ENCODE results near the gene CDH26. TPM values are rescaled to one million over a fixed set of nuclear protein-coding genes. Genes with fewer than 3 reads are reported as not detected.

The CDH26 gene
- total and polyA plus RNA-seq, 2 of the 13 experiments (the other 11 are each of a cell fraction or from before 2014, with no cell fraction given) = 0.40 to 1.1 TPM

DNA sequence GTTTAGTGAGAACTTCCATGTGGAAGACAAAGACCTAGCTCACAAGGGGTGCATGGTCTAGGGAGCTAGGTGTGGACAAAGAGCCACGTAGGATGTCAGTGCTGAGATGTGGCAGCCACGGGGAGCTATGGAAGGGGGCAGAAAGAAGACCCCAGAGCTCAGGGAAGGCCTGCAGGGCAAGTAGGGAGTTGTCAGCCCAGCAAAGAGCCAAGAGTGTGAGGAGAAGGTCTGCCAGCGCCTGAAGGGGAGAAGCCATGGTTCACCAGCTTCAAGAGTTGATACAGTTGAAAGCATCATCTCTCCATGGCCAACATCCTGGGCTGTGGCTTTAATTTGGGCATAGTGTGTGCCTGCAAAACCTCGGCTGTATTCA lies 95.6 kb downstream of the CDH26 start (continued):
- TF ChIP-seq, protein P1, sequence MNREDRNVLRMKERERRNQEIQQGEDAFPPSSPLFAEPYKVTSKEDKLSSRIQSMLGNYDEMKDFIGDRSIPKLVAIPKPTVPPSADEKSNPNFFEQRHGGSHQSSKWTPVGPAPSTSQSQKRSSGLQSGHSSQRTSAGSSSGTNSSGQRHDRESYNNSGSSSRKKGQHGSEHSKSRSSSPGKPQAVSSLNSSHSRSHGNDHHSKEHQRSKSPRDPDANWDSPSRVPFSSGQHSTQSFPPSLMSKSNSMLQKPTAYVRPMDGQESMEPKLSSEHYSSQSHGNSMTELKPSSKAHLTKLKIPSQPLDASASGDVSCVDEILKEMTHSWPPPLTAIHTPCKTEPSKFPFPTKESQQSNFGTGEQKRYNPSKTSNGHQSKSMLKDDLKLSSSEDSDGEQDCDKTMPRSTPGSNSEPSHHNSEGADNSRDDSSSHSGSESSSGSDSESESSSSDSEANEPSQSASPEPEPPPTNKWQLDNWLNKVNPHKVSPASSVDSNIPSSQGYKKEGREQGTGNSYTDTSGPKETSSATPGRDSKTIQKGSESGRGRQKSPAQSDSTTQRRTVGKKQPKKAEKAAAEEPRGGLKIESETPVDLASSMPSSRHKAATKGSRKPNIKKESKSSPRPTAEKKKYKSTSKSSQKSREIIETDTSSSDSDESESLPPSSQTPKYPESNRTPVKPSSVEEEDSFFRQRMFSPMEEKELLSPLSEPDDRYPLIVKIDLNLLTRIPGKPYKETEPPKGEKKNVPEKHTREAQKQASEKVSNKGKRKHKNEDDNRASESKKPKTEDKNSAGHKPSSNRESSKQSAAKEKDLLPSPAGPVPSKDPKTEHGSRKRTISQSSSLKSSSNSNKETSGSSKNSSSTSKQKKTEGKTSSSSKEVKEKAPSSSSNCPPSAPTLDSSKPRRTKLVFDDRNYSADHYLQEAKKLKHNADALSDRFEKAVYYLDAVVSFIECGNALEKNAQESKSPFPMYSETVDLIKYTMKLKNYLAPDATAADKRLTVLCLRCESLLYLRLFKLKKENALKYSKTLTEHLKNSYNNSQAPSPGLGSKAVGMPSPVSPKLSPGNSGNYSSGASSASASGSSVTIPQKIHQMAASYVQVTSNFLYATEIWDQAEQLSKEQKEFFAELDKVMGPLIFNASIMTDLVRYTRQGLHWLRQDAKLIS (CRISPR knock-in tag; IDR thresholded peaks at IDR 0.05) = no peak

DNA sequence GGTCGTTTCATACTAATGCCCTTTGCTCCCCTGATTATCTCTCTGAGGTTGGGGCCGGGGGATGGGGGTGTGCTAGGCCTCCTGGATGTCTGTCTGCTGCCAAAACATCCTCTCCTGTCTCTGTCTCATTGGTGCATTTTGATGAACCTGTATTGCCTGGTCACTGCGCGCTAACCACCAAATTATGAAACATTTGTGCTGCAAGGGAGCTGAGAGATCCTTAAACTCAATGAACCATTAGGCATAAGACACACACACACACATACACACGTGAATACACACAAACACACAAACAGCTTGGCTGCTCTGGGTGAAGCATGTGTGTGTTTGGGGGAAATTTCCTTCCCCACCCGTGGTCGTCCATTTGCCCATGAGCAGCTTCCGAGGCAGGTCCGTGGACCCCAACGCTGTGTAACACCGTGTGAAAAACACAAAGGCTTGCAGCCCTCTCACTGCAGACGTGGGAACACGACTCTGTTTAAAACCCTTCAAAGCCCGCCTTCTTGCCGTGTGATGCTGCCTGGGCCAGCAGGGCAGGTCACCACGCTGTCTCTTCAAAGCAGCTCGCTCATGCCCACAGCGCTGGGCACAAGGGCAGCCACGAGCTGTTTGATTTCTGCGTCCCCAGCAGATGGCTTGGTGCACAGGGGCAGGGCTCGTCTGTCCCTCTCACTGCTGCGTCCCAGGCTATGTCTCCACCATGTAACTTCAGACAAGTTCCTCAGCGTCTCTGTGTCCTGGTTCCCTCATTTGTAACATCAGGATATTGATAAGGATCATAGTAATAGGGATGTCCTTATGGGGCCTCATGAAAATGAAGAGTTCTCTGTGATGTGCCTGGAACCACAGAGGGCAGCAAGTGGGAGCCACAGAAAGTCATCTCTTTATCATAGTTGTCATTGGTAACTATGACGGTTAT lies 96.8 kb downstream of the CDH26 start:
- ChIA-PET POLR2A (no interaction called here), CTCF (ENCODE audit: low intra/inter-chr PET ratio, low total read pairs) (no interaction called here)
- BruUV-seq (replicated peaks) = no TSS peak
- Histone ChIP-seq H3K4me1 (ENCODE audit: insufficient read depth, low read length) (peaks cover 10% of the 10 kb centered on the region; the same call in 1 of the 2 replicates), H3K4me3 (replicated peaks in 1 of 3; ENCODE audit: insufficient read depth in 1 of 3, low read depth in 2 of 3, low read length in 3 of 3) (no peak overlapping the region), H3K9ac (ENCODE audit: insufficient read depth, low read depth, low read length) (no peak overlapping the region), H4K20me1 (ENCODE audit: insufficient read depth, low read length) (no peaks in the 10 kb centered on the region), H3K9me3 (ENCODE audit: low read length) (no peaks in the 10 kb centered on the region), H3K79me2 (ENCODE audit: insufficient read depth, low read length) (no peaks in the 10 kb centered on the region), H3K36me3 (replicated peaks in 1 of 2; ENCODE audit: control insufficient read depth in 1 of 2, insufficient read depth in 2 of 2, low read length in 2 of 2) (no peaks in the 10 kb centered on the region), H2AFZ (ENCODE audit: low read length) (no peak overlapping the region), H3K27ac (ENCODE audit: extremely low read length, insufficient read depth, low read length) (no peak overlapping the region), H3K27me3 (ENCODE audit: control insufficient read depth in 1 of 2, insufficient read depth in 2 of 2, low read length in 2 of 2) (peaks cover 4 to 49% of the 10 kb centered on the region in 2 experiments; a peak in 3 of 5 replicates), H3K4me2 (ENCODE audit: low read depth, low read length) (no peak overlapping the region)
- intact Hi-C loops (cut with micrococcal nuclease; ENCODE audit: unreplicated experiment) (no loop called here), in situ Hi-C loops (cut with HindIII; ENCODE audit: extremely low pct_ligation_motif_present, low pct_unique_long_range_greater_than_20kb) (loop anchor here (10.0 to 25.0 kb wide), 2 partner anchors 1070 to 1832 kb away; no protein-coding TSS in a partner anchor)
- FAIRE-seq (no peak), DNase-seq (ENCODE audit: low spot score) (no peak), ATAC-seq (no peak)
- 27% methylated on average over 24 of the region's 24 CpGs for WGBS (ENCODE audit: low lambda C conversion rate)
- TF ChIP-seq ZNF768 (CRISPR knock-in tag; IDR thresholded peaks at IDR 0.05) (peak; percentile 20; the same call in 1 of the 2 replicates), FOSL2 (CRISPR knock-in tag; IDR thresholded peaks at IDR 0.05) (no peak)

Measured in HepG2 (cell line).